ENCODE measurements around the gene BID. TPM values are rescaled to one million over a fixed set of nuclear protein-coding genes. Genes with fewer than 3 reads are reported as not detected.

The BID gene
- total and polyA plus RNA-seq, 2 of the 8 experiments (the other 6 are each of a cell fraction or from before 2014, with no cell fraction given) = 39.3 to 114 TPM

DNA sequence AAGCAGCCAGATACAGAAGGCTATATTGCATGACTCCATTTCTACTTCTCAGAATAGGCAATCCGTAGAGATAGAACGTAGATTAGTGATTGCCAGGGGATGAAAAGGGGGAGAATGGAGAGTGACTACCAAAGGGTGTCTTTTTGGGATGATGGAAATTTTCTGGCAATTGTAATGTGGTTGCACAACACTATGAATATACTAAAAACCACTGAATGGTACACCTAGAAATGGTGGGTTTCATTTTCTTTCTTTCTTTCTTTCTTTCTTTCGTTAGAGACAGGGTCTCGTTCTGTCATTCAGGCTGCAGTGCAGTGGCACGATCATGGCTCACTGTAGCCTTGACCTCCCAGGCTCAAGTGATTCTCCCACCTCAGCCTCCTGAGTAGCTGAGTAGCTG, 54.4 kb downstream of the BID start:
- FAIRE-seq (no peak), DNase-seq (ENCODE audit: low read depth in 1 of 2, low spot score in 2 of 2) (no peak)
- Histone ChIP-seq H3K23me2 (ENCODE audit: low read depth, low read length) (no peaks in the 10 kb centered on the region), H3K79me2 (ENCODE audit: control insufficient read depth in 1 of 2, insufficient read depth in 2 of 2, low read length in 2 of 2) (no peaks in the 10 kb centered on the region), H2BK20ac (ENCODE audit: low read length) (no peak overlapping the region), H3K4me2 (ENCODE audit: insufficient read depth in 1 of 2, low read depth in 2 of 2, low read length in 2 of 2) (no peak overlapping the region), H2BK5ac (ENCODE audit: low read depth, low read length) (no peak overlapping the region), H2BK12ac (ENCODE audit: low read depth, low read length) (no peak overlapping the region), H3K23ac (ENCODE audit: insufficient read length) (no peak overlapping the region), H3K18ac (ENCODE audit: extremely low read depth, low read length) (no peak overlapping the region), H4K5ac (ENCODE audit: insufficient read length, low read depth, low read length) (no peak overlapping the region), H3K56ac (replicated peaks; ENCODE audit: insufficient read length, low read depth, low read length) (no peak overlapping the region), H4K8ac (ENCODE audit: extremely low read depth, insufficient read depth, low read length) (no peak overlapping the region; the same call in 1 of the 2 replicates), H3K14ac (ENCODE audit: insufficient read length) (no peak overlapping the region), H3K27ac (ENCODE audit: low read depth, low read length) (no peak overlapping the region), H3K27me3 (replicated peaks in 1 of 4; ENCODE audit: control insufficient read depth in 3 of 4, extremely low read depth in 1 of 4, insufficient read depth in 3 of 4, low read length in 3 of 4) (no peaks in the 10 kb centered on the region), H4K20me1 (replicated peaks in 1 of 2; ENCODE audit: control insufficient read depth in 1 of 2, insufficient read depth in 2 of 2, low read length in 2 of 2) (no peaks in the 10 kb centered on the region), H2AFZ (ENCODE audit: low read length) (no peak overlapping the region), H3K79me1 (ENCODE audit: low read depth, low read length) (no peaks in the 10 kb centered on the region), H2AK5ac (ENCODE audit: low read depth, low read length) (no peak overlapping the region), H3K4me1 (replicated peaks in 1 of 4; ENCODE audit: control insufficient read depth in 3 of 4, insufficient read depth in 4 of 4, low read length in 3 of 4) (no peaks in the 10 kb centered on the region), H2BK15ac (ENCODE audit: low read length) (no peak overlapping the region), H3K4me3 (ENCODE audit: extremely low read depth in 1 of 4, insufficient read depth in 2 of 4, low read depth in 3 of 4, low read length in 4 of 4) (no peak overlapping the region), H3K9me3 (ENCODE audit: insufficient read depth in 2 of 2, low read depth in 1 of 2, low read length in 1 of 2) (no peaks in the 10 kb centered on the region), H3K9ac (replicated peaks in 1 of 4; ENCODE audit: extremely low read depth in 1 of 4, low read depth in 3 of 4, low read length in 3 of 4) (no peak overlapping the region), H3K36me3 (ENCODE audit: control insufficient read depth in 2 of 4, insufficient read depth in 4 of 4, low read length in 3 of 4) (no peaks in the 10 kb centered on the region), H2BK120ac (replicated peaks; ENCODE audit: low read depth, low read length) (no peak overlapping the region), H3K4ac (replicated peaks; ENCODE audit: insufficient read length, low read depth, low read length) (no peak overlapping the region), H4K91ac (replicated peaks; ENCODE audit: insufficient read length, low read length) (no peak overlapping the region)
- WGBS, 2 experiments (ENCODE audit: extremely low coverage in 1 of 2, insufficient coverage in 1 of 2, insufficient read length in 1 of 2, insufficient replicate concordance in 2 of 2, low coverage in 1 of 2, low lambda C conversion rate in 2 of 2, missing lambda C conversion rate in 1 of 2) = 94% methylated on average over 5 of the region's 5 CpGs; no CpG with 5 or more reads in 1 of the 2 experiments
- no peak for TF ChIP-seq KDM4A (IDR thresholded peaks at IDR 0.05; ENCODE audit: low read depth, low read length, severe bottlenecking)
- no peak for TF ChIP-seq PHF8 (conservative IDR thresholded peaks at IDR 0.05; ENCODE audit: low read depth, low read length)
- ChIA-PET POLR2A (ENCODE audit: partially characterized antibody) (interaction anchor here (0.6 to 0.9 kb wide), 2 partner anchors 10 to 31 kb away, joined by 4 to 6 read pairs; no protein-coding TSS in a partner anchor), CTCF (ENCODE audit: partially characterized antibody) (no interaction called here)
